Heart left ventricle (tissue), 13 donors: Measurements from ENCODE around the gene ZMYND10.

ENCODE experiments used
- CTCF ChIP-seq, 12 donors: fragments of 200-600 bp; sonication (generic) in 4 of 12; IDR thresholded peaks; one replicate each; pipeline versions ENCODE4 v1.5.0 to v1.8.0; 2018 to 2022; ENCODE audit warnings: antibody characterized with exemption in 12 of 12, mild to moderate bottlenecking in 5 of 12
- POLR2A ChIP-seq, 2 donors: fragments of 450-650 bp; IDR thresholded peaks; one replicate each; pipeline ENCODE4 v1.6.1; 2017; ENCODE audit warnings: antibody characterized with exemption in 2 of 2, mild to moderate bottlenecking in 2 of 2, moderate library complexity in 2 of 2
- donor health status: ischemic (EF 13 %, LVEDD 7.1; RV severe dilation, severe dysfunction).
- donor health status: DM: no; HTN: yes; CAD: no.
- donor health status: DM: no; HTN: no; CAD: no.
- donor health status: ischemic (EF 25% LVEDD 6.9; RV normal size, moderate dysfunction).
- donor health status: ischemic (EF 25% LVEDD 5.7; RV mildly dilated, moderate dysfunction).
- donor health status: ischemic (EF 35%, LVEDD 5.7; RV mildly dilated, moderate dysfunction).
- donor health status: nonischemic (EF 11% LVEDD 7.7; RV severe dilation, severe dysfunction).
- donor health status: DM: yes; HTN: yes; CAD: no.
- donor health status: PGD.
- donor health status: ischemic (EF 29% LVEDD 5.4; RV normal size, mild dysfunction).
- donor health status: nonischemic (EF 23%, LVEDD 6.1; RV moderate dilation, normal function).

GRCh38 chr3:50364573-50365079, 19.1 kb upstream of the ZMYND10 start:
- no peak for TF ChIP-seq CTCF (IDR thresholded peaks at IDR 0.05)
- TF ChIP-seq POLR2A (IDR thresholded peaks at IDR 0.05): no peak
